Breast epithelium (tissue), 4 donors: ENCODE measurements around the gene LMTK2. TPM values are rescaled to one million over a fixed set of nuclear protein-coding genes. Genes with fewer than 3 reads are reported as not detected.

Experiments
- DNase-seq, 2 donors: peaks; one replicate each; pipeline ENCODE4 v3.0.0-alpha.2; 2019; ENCODE audit warnings: low spot score in 2 of 2
- H3K27ac ChIP-seq, 2 donors: fragments of 200-600 bp; sonication (generic) in 1 of 2; one replicate each; pipeline ENCODE4 v1.5.1; 2016 to 2019; ENCODE audit warnings: mild to moderate bottlenecking in 1 of 2
- H3K27me3 ChIP-seq, 2 donors: fragments of 200-600 bp; sonication (generic) in 1 of 2; one replicate each; pipeline versions ENCODE4 v1.5.1 to v1.6.0; 2017 to 2019; ENCODE audit warnings: control low read depth in 1 of 2, mild to moderate bottlenecking in 1 of 2
- H3K36me3 ChIP-seq: fragments of 200-600 bp; one replicate; pipeline ENCODE4 v1.5.1; 2019
- H3K4me1 ChIP-seq, 2 donors: fragments of 200-600 bp; sonication (generic); one replicate each; pipeline ENCODE4 v1.5.1; 2016 to 2019; ENCODE audit warnings: control low read depth in 1 of 2
- H3K4me3 ChIP-seq, 3 donors: fragments of 200-600 bp; sonication (generic); 1 replicate in 2 of 3; 2 replicates in 1 of 3; pipeline ENCODE4 v1.5.1; 2016 to 2019; ENCODE audit warnings: mild to moderate bottlenecking in 3 of 3, moderate library complexity in 2 of 3
- H3K9me3 ChIP-seq, 2 donors: fragments of 200-600 bp; sonication (generic) in 1 of 2; one replicate each; pipeline ENCODE4 v1.5.1; 2016 to 2019; ENCODE audit warnings: control low read depth in 1 of 2
- CTCF ChIP-seq, 3 donors: fragments of 450-650 bp; IDR thresholded peaks; one replicate each; pipeline ENCODE4 v1.5.1; 2016 to 2017; ENCODE audit warnings: antibody characterized with exemption in 3 of 3, mild to moderate bottlenecking in 3 of 3, moderate library complexity in 3 of 3
- POLR2A ChIP-seq: fragments of 450-650 bp; IDR thresholded peaks from one replicate; pipeline ENCODE4 v1.6.1; 2016; ENCODE audit warnings: antibody characterized with exemption, mild to moderate bottlenecking, moderate library complexity
- POLR2AphosphoS5 ChIP-seq, 3 donors: sonication (generic); formaldehyde crosslinking; IDR thresholded peaks; one replicate each; pipeline ENCODE4 v1.6.1; 2017; ENCODE audit warnings: antibody characterized with exemption in 3 of 3
- intact Hi-C: fragments of 100-400 bp; cut with DNase I; formaldehyde crosslinking; loops from one replicate; pipeline ENCODE4 v1.15.1; 2023; ENCODE audit warnings: low total_unique reads
- total RNA-seq, 3 donors: library from RNA; depleted of rRNA; stranded (reverse); fragments of >200 nt; gene quantifications; one replicate each; pipeline ENCODE4 v1.1.0, GENCODE V29; 2016

Gene LMTK2
- total RNA-seq, 3 donors from 2014 or later = 9.4 to 16.7 (median 14.1) TPM

- Histone ChIP-seq H3K36me3 (no peaks in the 10 kb centered on the region), H3K9me3 (no peaks in the 10 kb centered on the region), H3K4me3 (no peak overlapping the region), H3K4me1 (no peaks in the 10 kb centered on the region), H3K27me3 (no peaks in the 10 kb centered on the region), H3K27ac (no peak overlapping the region)
- DNase-seq = peak; percentile 28 to 49
- TF ChIP-seq POLR2AphosphoS5 (IDR thresholded peaks at IDR 0.05) (no peak), CTCF (IDR thresholded peaks at IDR 0.05) (no peak), POLR2A (no peak)
- intact Hi-C loops = no loop called here
These were observed 107.5 kb downstream of the LMTK2 start for GRCh38 chr7:98213888-98214810.

GRCh38 chr7:98214811-98215321, 108.2 kb downstream of the LMTK2 start:
- Histone ChIP-seq H3K9me3 (no peaks in the 10 kb centered on the region), H3K4me3 (no peak overlapping the region), H3K36me3 (no peaks in the 10 kb centered on the region), H3K4me1 (no peaks in the 10 kb centered on the region), H3K27ac (no peak overlapping the region), H3K27me3 (no peaks in the 10 kb centered on the region)
- no peak for TF ChIP-seq POLR2AphosphoS5 (IDR thresholded peaks at IDR 0.05)
- TF ChIP-seq POLR2A = no peak
- no peak for TF ChIP-seq CTCF (IDR thresholded peaks at IDR 0.05)
- intact Hi-C loops = no loop called here
- DNase-seq = peak in 1 of 2 donors; percentile 35

GRCh38 chr7:98215561-98216495, 109.2 kb downstream of the LMTK2 start:
- intact Hi-C loops = no loop called here
- H3K4me1 ChIP-seq = no peaks in the 10 kb centered on the region
- no peak overlapping the region for H3K27ac ChIP-seq
- no peaks in the 10 kb centered on the region for H3K36me3 ChIP-seq
- no peak overlapping the region for H3K4me3 ChIP-seq
- no peaks in the 10 kb centered on the region for H3K27me3 ChIP-seq
- TF ChIP-seq POLR2A (no peak), CTCF (IDR thresholded peaks at IDR 0.05) (no peak), POLR2AphosphoS5 (IDR thresholded peaks at IDR 0.05) (no peak)
- peak in 1 of 2 donors; percentile 51 for DNase-seq
- H3K9me3 ChIP-seq = no peaks in the 10 kb centered on the region

GRCh38 chr7:98216941-98217622, 110.4 kb downstream of the LMTK2 start:
- H3K4me3 ChIP-seq = no peak overlapping the region
- peak in 1 of 2 donors; percentile 35 for DNase-seq
- H3K4me1 ChIP-seq = no peaks in the 10 kb centered on the region
- H3K36me3 ChIP-seq = no peaks in the 10 kb centered on the region
- intact Hi-C loops = no loop called here
- H3K27me3 ChIP-seq = no peaks in the 10 kb centered on the region
- no peak for TF ChIP-seq POLR2A
- no peak for TF ChIP-seq POLR2AphosphoS5 (IDR thresholded peaks at IDR 0.05)
- TF ChIP-seq CTCF (IDR thresholded peaks at IDR 0.05) = no peak
- H3K27ac ChIP-seq = no peak overlapping the region
- no peaks in the 10 kb centered on the region for H3K9me3 ChIP-seq
